ENCODE data around the gene CMAS. TPM values are rescaled to one million over a fixed set of nuclear protein-coding genes. Genes with fewer than 3 reads are reported as not detected.

CMAS gene
- total RNA-seq, 1 experiment from 2014 or later, result 42.5 TPM

Other genes starting within 250 kb of the CMAS start
- gene ABCC9, start 104.8 kb upstream of the CMAS start, total RNA-seq (2014; rRNA removed; shearing (Covaris generic)), result 0.07 TPM in 1 of 2 replicates, not detected in the other

Measured in M059J (cell line).